Measurements from ENCODE around the gene SLC25A39.

SLC25A39 gene

DNA sequence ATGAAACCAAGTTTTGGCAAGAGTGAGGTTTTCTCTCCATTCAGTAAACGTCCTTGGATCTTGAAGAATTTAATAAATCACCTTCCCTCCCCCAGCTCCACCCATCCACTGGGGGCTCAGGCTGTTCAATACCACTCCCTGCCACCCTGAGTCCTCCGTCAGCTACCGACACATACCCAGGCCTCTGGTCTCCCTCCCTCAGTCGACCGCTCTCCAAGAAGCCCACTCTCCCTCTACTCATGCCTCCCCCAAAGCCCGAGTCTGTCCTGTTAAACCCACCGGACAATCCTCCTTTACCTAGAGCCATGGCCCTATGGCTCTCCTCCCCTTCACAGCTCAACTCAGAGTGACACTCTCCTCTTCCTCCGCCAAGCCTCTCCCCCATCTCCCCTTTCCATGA is 37.0 kb downstream of the SLC25A39 start:
- TF ChIP-seq, protein P1, sequence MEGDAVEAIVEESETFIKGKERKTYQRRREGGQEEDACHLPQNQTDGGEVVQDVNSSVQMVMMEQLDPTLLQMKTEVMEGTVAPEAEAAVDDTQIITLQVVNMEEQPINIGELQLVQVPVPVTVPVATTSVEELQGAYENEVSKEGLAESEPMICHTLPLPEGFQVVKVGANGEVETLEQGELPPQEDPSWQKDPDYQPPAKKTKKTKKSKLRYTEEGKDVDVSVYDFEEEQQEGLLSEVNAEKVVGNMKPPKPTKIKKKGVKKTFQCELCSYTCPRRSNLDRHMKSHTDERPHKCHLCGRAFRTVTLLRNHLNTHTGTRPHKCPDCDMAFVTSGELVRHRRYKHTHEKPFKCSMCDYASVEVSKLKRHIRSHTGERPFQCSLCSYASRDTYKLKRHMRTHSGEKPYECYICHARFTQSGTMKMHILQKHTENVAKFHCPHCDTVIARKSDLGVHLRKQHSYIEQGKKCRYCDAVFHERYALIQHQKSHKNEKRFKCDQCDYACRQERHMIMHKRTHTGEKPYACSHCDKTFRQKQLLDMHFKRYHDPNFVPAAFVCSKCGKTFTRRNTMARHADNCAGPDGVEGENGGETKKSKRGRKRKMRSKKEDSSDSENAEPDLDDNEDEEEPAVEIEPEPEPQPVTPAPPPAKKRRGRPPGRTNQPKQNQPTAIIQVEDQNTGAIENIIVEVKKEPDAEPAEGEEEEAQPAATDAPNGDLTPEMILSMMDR (IDR thresholded peaks at IDR 0.05; ENCODE audit: low read depth, low read length), result no peak
- no peak overlapping the region for H3K4me3 ChIP-seq (replicated peaks in 1 of 2; ENCODE audit: low read depth in 2 of 2, low read length in 2 of 2)
- DNase-seq (ENCODE audit: low read depth in 2 of 2), result no peak

DNA sequence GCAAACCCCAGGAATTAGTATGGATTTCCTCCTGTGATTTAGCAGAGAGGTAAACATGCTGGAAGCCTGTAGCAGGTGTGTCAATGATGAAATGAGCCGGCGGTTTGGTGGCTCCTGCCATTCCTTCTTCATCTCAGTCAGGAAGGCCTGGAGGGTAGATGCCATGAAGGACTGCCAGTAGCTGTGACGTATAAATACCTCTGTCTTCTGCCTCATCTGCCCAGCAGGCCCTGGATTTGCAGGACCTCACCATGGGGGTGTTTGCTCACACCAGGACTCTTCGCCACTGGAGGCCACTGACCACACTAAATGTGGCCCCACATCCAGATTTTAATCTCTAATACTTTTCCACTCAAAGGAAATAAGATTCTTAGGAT is 40.6 kb downstream of the SLC25A39 start:
- TF ChIP-seq, protein P1 (IDR thresholded peaks at IDR 0.05; ENCODE audit: low read depth, low read length), result no peak
- no peak overlapping the region for H3K4me3 ChIP-seq (replicated peaks in 1 of 2; ENCODE audit: low read depth in 2 of 2, low read length in 2 of 2)
- DNase-seq (ENCODE audit: low read depth in 2 of 2), result no peak

DNA sequence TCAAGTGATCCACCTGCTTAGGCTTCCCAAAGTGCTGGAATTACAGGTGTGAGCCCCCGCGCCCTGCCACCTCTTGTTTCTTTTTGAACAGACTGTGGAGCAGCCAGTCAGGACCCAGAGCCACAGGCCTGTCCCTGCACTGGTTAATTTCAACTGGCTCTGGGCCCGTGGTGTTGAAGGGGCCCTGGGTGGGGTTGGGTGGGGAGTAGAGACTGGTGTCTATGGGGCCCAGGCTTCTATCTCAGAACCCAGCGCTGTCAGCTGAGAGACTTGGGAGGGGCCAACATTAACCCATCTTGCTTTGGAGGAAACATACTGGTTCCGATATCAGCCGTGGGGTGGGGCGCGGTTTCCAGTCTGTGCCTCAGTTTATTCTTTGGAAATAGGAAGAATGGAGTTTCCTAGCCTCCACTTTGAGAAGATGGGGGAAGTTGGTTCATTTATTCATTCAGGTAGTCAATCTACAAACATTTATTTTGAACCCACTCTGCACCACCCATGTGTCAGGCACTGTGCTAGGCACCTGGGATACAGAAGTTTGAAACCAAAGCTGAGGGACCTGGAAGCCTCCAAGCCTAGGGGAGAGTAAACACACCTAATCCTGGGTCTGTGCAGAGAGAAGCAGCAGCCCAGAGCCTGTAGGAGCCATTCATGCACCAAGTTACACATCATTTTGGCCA is 41.1 kb downstream of the SLC25A39 start:
- H3K4me3 ChIP-seq (replicated peaks in 1 of 2; ENCODE audit: low read depth in 2 of 2, low read length in 2 of 2), result no peak overlapping the region
- DNase-seq (ENCODE audit: low read depth in 2 of 2), result no peak
- TF ChIP-seq, protein P1 (IDR thresholded peaks at IDR 0.05; ENCODE audit: low read depth, low read length), result no peak

DNA sequence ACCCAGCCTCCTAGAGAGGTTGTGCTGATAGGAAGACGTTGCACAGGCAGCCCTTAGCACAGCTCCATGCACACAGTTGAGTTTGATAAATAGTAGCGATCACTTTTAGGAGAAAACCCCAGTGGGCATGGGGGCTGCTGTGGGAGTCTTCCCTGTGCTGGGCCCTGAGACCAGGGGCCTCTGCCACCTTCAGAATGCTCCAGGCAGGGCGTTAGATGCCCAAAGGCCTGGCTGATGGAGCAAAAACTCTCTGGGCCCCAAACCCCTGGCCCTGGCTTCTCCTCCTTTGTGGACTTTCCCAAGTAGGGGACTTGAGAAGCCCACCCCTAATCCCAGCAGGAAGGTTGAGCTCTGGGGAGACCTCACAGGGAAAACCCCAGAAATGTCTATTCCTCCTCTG is 42.4 kb downstream of the SLC25A39 start:
- no peak for DNase-seq (ENCODE audit: low read depth in 2 of 2)
- TF ChIP-seq, protein P1 (IDR thresholded peaks at IDR 0.05; ENCODE audit: low read depth, low read length), result no peak
- H3K4me3 ChIP-seq (replicated peaks in 1 of 2; ENCODE audit: low read depth in 2 of 2, low read length in 2 of 2), result no peak overlapping the region

DNA sequence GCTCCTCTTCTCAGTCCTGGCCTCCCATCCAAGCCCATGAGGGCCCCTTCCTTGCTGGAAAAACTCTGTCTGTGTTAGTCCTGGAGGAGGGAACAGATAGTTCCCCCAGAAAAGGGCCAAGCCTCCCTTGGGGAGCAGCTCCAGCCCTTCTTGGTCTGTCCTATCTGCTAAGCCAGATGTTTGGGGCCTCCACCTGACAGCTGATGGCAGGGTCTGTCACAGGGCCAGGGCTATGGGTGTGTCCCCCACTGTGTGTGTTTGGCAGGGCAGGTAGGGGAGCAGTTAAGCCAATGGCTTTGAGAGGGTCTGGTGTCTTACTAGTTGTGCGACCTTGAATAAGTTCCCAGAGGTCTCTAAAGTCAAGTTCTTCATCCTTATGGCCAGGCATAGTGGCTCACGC is 43.1 kb downstream of the SLC25A39 start:
- TF ChIP-seq, protein P1 (IDR thresholded peaks at IDR 0.05; ENCODE audit: low read depth, low read length), result no peak
- DNase-seq (ENCODE audit: low read depth in 2 of 2), result no peak
- no peak overlapping the region for H3K4me3 ChIP-seq (replicated peaks in 1 of 2; ENCODE audit: low read depth in 2 of 2, low read length in 2 of 2)

DNA sequence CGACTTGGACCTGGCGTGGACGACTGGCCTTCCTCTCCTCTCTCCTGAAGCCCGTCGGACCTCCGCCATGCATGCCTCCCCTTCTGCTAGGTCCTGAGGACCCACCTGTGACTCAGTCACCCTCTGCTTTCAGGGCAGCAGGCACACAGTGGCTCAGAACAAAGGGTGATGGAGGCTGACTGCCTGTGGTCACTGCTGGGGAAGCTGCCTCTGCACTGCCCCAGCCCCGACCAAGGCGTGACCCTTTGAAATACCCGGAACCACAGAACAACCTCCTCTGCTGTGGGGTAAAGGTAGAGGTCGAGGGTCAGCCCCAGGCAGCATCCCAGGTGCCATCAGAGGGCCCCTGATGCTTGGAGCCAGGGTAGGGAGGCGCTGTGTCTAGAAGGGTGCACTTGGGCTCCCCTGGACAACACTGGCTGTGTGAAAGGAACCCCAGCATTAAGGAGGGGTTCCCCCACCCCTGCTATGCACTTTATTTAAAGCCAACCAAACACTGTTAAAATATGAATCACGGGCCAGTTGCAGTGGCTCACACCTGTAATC is 44.2 kb downstream of the SLC25A39 start:
- H3K4me3 ChIP-seq (replicated peaks in 1 of 2; ENCODE audit: low read depth in 2 of 2, low read length in 2 of 2), result no peak overlapping the region
- TF ChIP-seq, protein P1 (IDR thresholded peaks at IDR 0.05; ENCODE audit: low read depth, low read length), result no peak
- DNase-seq (ENCODE audit: low read depth in 2 of 2), result no peak

Measured in cardiac fibroblast (primary cell).